ENCODE data around the gene XYLT1.
A peak's percentile ranks its signal among the peaks of the same experiment; 100 is the strongest.

Gene XYLT1

DNA sequence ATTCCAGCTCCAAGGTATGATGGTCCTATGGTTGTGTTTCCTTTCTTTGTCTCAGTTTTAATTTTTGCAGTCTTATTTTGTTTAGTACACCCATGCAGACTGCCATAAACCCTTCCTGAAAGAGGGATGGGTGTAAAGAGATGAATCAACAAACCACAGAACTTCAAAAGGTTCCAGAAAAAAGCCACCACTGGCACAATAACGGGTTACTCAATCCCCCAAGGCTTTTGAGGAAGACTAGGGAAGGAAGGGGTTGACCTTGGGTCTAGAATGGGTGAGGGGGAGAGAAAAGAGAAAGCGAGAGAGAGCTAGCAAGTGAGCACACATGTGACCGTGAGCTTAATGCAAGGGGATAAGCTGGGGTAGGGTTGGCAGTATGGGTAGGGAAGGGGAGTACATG, 168.1 kb downstream of the XYLT1 start:
- no peak for DNase-seq

DNA sequence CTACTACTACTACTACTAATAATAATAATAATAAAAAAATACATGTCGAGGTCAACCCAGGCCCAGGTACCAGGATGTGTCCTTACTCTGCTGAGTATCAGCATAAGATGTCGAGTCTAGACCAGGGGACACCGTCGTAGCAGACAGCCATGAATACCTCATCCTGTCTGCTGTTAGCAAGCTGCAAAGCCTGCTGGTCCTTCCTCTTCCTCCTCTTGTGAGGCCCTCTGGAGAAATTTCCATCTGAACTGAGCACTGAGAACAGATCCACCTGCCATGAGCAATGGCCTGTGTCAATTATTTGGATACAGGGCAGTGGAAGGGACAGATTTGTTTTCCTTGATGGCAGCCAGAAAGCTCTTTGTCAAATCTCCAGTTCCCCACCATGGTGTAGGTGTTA, 168.5 kb downstream of the XYLT1 start:
- no peak for DNase-seq

DNA sequence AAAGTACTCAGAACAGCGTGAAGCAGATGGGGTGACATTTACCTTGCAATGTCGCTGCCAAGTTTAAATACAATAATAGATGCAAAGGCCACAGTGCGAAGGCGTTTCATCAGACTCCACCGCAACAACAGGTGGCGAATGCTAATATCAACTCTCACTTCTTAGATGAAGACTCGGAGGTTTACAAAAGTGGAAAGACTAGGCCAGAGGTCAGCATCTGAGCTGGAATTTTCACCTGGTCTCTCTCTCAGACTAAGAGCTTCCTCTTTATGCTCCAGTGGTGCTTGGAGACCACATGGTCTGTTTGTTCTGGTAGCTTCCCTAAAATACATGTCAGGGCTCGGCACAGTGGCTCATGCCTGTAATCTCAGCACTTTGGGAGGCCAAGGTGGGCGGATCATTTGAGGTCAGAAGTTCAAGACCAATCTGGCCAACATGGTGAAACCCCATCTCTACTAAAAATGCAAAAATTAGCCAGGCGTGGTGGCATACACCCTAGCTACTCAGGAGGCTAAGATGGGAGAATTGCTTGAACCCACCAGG, 169.1 kb downstream of the XYLT1 start:
- DNase-seq = no peak

DNA sequence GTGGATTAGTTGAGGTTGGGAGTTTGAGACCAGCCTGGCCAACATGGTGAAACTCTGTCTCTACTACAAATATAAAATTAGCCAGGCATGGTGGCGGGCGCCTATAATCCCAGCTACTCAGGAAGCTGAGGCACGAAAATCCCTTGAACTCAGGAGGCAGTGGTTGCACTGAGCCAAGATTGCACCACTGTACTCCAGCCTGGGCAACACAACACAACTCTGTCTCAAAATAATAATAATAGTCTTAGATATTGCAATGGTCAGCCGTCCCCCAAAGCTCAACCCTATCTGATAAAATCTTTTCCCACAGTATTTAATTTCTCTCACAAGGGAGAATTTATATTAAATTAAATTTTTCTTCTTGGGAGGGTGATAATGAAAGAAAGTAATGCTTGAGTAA, 169.6 kb downstream of the XYLT1 start:
- DNase-seq = no peak

DNA sequence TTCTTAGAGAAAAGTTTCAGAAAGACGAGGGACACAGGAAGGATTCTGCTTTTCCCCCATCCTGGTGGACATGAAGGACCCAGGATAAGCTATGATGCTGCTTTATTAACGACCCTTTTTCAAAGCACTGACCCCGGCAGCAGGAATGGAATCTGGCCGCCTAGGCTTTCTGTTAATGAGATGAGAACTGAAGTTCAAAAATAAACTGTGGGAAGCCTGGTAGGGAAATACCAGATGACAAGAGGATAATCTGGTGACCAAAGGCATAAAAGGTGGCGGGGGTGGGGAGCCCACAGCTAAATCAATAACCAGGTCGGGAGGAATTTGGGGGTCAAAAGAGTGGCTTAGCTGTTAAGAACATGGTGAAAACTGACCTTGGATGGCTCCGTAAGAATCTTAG, 171.0 kb downstream of the XYLT1 start:
- no peak for DNase-seq

DNA sequence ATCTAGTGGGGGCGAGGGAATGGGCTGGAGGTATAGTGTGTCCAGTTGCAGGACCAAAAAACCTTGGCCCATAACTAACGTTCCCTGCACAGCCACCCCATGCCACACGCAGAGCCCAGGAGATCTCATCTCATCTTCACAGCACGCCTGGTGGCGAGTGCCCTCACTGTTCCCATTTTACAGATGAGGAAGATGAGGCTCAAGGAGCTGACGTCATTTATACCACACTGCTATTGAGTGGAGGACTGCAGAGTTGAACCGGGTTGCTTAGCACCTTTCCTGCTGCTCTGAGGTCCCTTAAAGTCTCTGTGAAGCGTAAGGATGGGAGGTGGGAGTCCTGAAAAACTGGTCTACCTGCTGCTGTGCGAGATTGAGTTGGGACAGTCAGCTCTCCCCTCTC, 172.5 kb downstream of the XYLT1 start:
- DNase-seq = no peak

DNA sequence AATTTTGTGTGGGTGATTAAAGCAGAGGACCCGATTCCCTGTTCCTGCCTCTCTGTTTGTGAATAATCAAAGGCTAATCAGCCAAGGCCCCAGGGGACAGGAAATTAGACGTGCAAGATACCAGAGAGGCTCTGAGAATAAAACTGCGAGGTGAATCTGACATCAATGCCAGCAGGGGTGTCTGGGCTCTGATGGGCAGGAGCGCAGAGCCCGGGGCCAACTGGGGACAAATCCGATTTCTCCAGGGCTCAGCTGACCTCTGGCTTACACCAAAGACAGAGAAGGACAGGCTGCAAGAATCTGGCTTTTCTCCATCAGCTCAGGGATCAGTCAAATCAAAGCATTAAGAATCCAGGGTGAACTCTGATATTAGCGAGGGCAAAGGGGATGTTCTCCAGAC, 174.3 kb downstream of the XYLT1 start:
- DNase-seq = no peak

DNA sequence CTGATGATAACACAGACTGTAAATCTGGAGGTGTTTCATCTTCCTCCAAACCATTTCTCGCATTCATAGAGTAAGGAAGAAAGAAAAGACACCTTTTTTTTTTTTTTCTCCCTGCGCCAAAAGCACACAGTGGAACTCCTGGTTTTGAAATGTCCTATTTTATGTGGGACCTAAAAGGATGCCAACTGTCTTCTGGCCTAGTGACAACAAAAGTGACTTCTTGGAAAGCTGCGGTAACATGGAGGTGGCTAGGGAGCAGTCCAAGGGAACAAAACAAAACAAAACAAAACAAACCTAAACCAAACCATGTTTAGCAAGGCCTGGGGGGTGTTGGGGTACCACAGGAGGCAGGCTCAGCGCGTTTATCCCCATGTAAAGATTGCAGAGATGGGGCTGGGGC, 174.8 kb downstream of the XYLT1 start:
- DNase-seq = no peak

DNA sequence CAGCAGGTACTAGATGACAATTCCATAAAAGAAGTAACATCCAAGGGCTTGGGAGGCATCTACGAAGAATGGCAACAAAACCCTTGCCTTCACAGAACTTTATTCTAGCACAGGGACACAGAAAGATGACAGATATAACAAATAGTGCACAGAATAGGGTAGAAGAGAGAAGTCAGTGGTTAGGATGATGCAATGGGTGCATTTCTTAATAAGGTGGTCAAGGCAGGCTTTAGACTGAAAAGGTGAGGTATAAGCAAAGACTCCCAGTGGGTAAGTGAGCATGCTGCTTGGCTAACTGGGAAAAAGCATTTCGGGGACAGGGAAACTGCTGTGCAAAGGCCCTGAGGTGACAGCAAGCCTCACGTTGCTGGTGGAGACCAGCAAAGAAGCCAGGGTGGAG, 175.9 kb downstream of the XYLT1 start:
- DNase-seq = no peak

DNA sequence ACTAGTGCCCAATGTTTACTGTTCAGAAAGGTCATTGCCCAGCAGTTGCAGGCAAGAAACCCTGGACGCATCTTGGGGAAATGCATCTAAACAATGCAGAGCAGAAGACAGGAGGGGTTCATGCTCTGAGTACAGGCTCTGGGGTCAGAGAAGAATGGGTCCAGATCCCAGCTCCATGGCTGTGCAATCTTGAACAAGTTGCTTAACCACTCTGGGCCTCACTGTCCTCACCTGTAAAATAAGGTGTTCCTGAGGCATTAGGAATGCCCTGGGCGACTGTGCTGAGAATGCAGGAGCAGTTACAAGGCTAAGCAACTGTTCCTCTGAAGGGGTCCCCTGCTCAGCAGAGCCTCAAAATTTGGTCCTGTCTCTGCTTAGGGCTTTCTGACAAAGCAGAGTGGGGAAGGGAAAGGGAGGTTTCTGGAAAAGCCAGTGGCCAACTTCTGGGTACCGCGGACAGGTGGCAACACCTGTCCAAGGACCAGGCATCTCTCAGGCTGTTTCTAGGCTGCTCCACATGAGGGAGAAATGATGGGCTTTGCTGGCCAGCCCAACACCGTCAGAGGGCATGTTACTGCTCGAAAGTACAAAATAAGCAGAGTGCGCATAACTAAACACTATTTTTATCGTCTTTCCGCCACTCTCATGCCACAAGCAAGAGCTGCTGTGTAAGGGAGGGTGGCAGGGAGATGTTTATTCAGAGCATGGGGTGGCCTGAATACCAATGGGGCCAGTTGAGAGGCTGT, 176.8 kb downstream of the XYLT1 start:
- DNase-seq = no peak

DNA sequence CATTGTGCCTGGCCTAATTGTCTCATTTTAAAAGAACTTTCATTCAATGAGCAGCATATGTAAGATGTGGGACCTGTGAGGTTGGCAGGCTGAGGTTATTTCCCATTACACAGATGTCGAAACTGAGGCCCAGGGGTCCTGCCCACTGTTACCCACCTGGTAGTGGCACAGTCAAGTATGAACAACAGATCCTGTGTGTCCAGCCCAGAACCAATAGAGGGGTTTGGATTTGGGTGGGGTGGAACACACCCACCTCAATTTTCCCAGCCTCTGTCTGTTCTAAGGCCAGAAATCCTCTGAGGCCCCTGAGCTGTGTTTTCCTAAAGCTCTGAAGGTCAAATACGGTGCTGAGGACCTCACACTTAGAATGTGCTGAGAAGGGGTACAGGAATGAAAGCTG, 179.5 kb downstream of the XYLT1 start:
- DNase-seq = no peak

DNA sequence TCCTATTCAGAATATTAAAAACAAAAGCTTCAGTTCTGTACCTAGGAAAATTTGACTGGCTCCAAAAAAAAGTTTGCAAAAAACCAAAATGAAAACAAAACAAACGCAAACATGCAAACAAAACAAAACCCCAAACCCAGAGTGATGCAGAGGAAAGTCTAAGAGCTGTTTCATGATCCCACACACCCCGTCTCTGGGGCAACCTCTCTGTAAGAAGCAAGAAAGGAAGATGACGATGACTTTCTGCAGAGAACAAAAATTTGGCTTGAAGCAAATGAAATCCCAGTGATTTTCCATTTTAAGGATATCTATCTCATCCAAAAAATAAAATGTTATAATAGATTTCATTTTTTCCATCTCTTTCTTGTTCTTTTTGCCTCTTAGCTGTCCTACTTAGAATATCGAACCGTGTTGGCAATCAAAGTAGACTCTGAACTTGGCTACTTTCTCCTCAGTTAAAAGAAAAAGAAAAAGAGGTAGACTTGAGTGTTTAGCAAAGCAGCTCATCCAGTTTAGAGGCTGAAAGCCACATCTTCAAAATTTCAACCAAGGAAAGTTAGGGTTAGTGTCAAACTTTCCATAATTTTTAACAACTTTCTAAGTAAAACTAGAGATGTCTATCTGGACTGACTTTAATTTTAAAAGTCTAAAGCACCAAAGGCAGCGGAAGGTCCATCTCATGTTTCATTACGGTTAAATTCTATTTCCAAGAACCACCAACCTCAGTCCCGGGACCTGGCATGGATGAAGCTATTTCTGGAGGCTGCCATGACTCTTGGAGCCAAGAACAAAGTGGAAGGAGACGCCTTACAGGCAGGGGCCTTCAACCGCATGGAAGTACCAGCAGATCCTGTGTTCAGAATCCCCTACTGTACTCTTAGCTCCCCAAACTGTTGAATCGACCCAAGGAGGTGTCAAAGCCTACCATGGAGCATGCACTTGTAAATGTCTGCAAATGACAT, 180.8 kb downstream of the XYLT1 start:
- DNase-seq = no peak

DNA sequence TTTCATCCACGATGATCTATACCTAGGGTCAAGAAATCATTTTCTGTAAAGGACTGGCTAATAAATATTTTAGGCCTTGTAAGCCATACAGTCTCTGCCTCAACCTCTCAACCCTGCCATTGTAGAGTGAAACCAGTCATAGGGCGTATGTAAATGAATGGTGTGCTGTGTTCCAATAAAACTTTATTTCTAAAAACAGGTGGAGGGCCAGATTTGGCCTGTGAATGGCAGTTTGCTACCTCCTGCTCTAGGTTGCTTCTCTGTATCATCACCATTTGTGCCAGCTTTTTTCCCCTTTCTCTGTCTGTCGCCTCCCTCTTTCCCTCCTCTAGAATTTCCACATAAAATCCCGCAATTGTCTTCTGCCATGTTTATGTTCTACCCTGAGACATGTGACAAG, 181.7 kb downstream of the XYLT1 start:
- no peak for DNase-seq

DNA sequence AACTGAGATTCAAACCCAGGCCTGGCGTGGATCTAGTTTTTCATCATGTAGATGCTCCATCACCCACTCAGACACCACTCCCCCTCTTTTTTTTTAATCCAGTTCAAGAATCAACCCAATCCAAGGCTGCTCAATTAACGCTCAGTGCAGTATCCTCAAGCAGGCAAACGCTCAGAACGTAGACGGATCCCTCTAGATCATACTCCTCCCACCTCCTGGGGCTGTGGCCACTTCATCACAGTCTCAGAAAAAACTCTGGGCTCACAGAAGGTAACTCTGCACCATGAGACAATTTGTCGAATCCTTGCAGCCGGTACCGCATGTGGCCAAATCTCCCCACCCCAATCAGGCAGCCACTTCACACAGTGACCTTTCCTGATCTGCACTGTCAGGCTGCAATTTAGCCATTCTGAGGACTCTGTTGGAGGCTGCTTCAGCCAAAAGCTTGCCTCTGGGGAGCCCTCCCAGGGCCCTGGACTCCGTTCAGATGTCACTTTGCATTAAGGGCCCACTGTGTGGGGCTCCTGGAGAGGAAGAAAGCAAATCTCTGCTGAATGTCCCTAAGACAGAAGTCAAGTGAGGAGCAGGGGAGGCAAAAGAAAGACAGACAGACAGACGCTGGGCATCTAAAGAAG, 183.5 kb downstream of the XYLT1 start:
- no peak for DNase-seq

DNA sequence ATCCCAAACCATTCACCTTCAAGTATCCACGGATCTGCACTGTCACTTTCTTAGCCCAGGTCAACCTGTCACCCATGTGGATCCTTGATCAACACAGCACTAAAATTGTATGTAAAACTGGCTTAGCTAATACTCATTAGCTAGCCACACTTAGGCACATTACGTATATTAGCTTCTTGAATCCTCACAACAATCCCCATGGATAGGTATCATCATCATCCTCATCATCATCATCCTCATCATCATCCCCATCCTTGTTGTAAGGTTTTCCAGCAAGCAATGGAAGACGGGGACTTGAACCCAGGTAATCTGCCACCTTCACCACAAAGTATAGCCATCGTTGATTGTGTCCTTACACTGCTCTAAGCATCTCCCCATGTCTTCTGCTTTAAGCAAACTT, 184.3 kb downstream of the XYLT1 start:
- DNase-seq = no peak

DNA sequence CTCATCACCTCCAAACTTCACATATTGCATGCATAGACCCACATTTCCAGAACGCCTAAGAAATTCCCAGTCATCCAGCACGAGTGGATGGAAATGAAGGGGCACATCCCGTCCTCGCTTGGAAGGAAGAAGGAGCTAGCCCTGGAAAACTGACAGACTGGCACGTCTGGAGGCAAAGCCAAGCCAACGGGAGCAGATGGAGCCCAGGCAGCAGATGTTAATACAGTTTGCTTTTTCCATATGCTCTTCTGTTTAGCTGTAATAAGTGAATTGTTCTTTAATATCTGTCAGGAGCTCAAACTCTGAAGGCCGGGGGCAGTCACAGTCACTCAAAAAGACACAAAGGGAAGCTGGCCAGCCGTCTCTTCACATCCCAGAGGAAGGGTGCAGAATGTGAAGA, 187.7 kb downstream of the XYLT1 start:
- DNase-seq = peak; percentile 70

DNA sequence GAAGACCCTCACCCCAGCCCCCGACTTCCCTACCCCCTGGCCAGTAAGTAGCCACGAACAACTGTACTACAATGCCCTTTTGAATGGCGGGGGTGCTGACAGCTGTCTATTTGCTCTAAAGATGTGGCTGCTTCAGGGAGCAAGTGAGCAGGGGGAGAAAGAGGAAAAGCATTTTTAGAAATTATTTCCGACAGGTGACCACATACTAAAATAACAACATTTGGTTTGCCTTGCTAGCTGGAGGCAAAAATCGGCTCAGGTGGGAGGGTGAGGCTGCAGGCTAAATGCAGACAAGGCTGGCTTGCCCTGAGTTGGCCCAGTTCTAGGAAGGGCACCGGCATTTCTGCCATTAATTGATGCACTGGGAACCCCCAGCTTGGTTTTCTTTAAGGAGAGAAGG, 188.5 kb downstream of the XYLT1 start:
- DNase-seq = no peak

DNA sequence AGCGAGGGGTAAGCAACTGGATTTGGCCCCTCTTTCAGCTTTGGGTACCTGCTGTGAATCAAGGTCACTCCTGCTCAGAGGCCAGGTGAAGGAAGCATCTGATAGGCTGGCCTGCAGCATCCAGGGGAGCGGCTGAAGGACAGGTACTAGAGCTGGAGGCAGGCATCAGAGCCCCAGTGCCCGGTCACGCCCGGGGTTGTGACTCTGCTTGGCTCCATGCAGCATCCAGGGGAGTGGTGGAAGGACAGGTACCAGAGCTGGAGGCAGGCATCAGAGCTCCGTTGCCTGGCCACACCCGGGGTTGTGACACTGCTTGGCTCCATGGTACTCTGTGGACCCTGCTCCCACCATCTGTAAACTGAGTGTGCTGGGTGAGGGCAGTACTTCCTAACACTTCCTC, 189.7 kb downstream of the XYLT1 start:
- DNase-seq = no peak

DNA sequence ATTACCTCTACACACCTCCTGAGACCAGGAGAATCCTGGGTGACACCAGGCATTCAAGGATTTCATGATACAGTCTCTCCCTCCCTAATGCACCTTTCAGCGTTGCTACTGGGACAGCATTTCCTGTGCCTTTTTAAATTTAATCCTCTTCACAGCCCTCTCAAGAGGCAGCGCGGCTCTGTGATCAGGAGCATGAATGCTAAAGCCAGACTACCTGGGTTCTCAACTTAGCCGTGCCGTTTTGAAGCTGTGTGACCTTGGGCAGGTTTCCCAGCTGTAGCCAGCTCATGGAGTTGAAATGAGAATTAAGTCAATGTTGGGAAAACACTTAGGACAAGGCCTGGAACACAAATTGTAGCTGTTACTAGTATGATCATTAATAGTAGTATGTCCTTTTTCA, 191.8 kb downstream of the XYLT1 start:
- DNase-seq = no peak

DNA sequence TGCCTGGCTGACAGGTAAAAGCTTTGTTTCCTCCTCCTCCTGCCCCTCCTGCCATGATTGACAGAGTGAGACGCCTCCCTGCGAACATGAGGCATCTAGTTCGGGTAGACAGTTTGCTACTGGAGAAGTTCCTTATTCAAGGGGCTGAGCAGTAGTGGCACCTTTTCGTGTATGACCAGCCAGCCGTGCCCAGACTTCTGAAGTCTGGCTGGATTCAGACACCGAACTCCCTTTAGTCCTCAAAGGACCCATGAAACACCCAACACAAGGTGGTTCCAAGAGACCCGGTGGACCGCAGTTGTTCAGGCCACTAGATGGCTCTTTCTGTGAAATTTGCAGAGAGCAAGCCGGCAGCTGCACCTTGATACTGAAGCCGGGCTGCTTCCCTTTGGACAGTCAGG, 192.8 kb downstream of the XYLT1 start:
- DNase-seq = no peak

DNA sequence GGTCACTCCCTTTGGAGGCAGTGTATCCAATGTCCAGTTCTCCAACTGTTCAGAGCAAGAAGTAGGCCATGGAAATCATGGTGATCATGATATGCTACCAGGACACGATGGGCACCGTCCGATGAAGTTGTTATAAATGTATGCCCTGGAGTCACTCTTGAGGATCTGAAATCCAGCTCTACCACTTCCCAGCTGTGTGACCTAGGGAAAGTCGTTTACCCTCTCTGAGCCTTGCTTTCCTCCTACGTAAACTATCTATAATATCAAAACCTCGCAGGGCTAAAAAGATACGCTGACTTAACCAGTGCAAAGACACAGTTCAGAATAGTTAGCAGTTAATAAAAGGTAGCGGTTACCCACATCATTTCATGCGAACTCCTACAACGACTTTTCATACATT, 194.2 kb downstream of the XYLT1 start:
- no peak for DNase-seq

DNA sequence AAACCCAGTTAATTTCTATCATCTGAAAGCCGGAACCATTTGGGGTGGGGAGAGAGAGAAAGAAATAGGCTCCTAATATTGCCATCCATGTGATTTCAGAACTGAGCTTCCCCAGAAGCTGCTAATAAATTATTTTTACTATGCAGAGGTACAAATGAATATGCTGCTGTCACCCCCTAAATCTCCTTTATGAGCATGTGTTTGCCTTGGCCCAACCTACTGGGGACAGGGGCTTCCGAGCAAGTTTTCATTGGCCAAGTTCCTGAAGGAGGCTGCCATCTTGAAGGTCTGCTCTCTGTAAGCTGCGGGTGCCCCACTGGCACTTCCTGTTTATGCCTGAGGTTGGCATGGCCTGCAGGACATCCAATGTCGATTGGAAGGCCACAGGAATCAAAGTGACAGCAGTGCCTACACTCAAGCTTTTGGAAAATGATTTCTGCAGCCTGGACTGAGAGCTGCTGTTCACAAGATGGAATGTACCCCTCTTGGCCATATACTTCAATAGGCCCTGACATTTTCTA, 194.7 kb downstream of the XYLT1 start:
- no peak for DNase-seq
